Heart right ventricle (tissue), 16 donors: Measurements from ENCODE around the gene THAP7. TPM values are rescaled to one million over a fixed set of nuclear protein-coding genes. Genes with fewer than 3 reads are reported as not detected.

Experiments used
- ATAC-seq, 8 donors: fragments of 200-7000 bp; cut with Tn5 transposase; one replicate each; pipeline ENCODE4 v1.9.1; 2020; ENCODE audit warnings: mild to moderate bottlenecking in 8 of 8, moderate library complexity in 8 of 8, moderate number of reproducible peaks in 1 of 8
- DNase-seq, 2 donors: peaks; one replicate each; pipeline ENCODE4 v3.0.0-alpha.2; 2020
- H3K27ac ChIP-seq, 10 donors: fragments of 200-600 bp; sonication (generic) in 2 of 10; one replicate each; pipeline versions ENCODE4 v1.5.0 to v1.8.0; 2020 to 2022; ENCODE audit warnings: mild to moderate bottlenecking in 3 of 10
- H3K27me3 ChIP-seq, 7 donors: fragments of 200-600 bp; one replicate each; pipeline ENCODE4 v1.8.0; 2021 to 2022; ENCODE audit warnings: mild to moderate bottlenecking in 2 of 7
- H3K36me3 ChIP-seq, 9 donors: fragments of 200-600 bp; sonication (generic) in 1 of 9; one replicate each; pipeline versions ENCODE4 v1.5.0 to v1.8.0; 2020 to 2022; ENCODE audit warnings: mild to moderate bottlenecking in 2 of 9
- H3K4me1 ChIP-seq, 9 donors: fragments of 200-600 bp; sonication (generic) in 1 of 9; one replicate each; pipeline versions ENCODE4 v1.5.0 to v1.8.0; 2020 to 2022; ENCODE audit warnings: mild to moderate bottlenecking in 4 of 9
- H3K4me3 ChIP-seq, 10 donors: fragments of 200-600 bp; sonication (generic) in 2 of 10; one replicate each; pipeline versions ENCODE4 v1.5.0 to v1.8.0; 2020 to 2022; ENCODE audit warnings: mild to moderate bottlenecking in 7 of 10, moderate library complexity in 2 of 10
- H3K9me3 ChIP-seq, 11 donors: fragments of 200-600 bp in 10 of 11; sonication (generic) in 2 of 11; one replicate each; pipeline versions ENCODE4 v1.5.0 to v1.8.0; 2013 to 2022; ENCODE audit warnings: mild to moderate bottlenecking in 2 of 11, control low read depth in 1 of 11, moderate library complexity in 1 of 11
- CTCF ChIP-seq, 9 donors: fragments of 200-600 bp; sonication (generic) in 2 of 9; IDR thresholded peaks; one replicate each; pipeline versions ENCODE4 v1.5.0 to v1.8.0; 2021 to 2022; ENCODE audit warnings: antibody characterized with exemption in 9 of 9, mild to moderate bottlenecking in 5 of 9, moderate library complexity in 1 of 9
- WGBS, 2 donors: extraction: QIAGEN DNeasy Blood & Tissue Kit; methylation state at CpG; one replicate each; pipeline ENCODE4 v1.1.7; 2013; ENCODE audit warnings: inconsistent platforms in 1 of 2; 5-methylcytosine and 5-hydroxymethylcytosine counted together
- intact Hi-C, 10 donors: fragments of 100-400 bp; cut with DNase I; formaldehyde crosslinking; loops; one replicate each; pipeline versions ENCODE4 v1.11.1 to v1.14.2; 2022
- polyA plus RNA-seq, 2 donors: library from polyadenylated mRNA; stranded (reverse); fragments of 200-250 nt; gene quantifications; one replicate each; pipeline ENCODE4 v1.2.3, GENCODE V29; 2013
- total RNA-seq, 10 donors: library from RNA; stranded (reverse); fragmentation: NEBNext Ultra II Directional in 3 of 10; extraction: Animal tissue kit (Norgen Biotek cat#: 25700) in 3 of 10; gene quantifications; one replicate each; pipeline versions ENCODE4 v1.2.1 to v1.2.4, GENCODE V29; 2021 to 2023
- donor health status: Arrhythmogenic right ventricular cardiomyopathy.
- donor health status: ischemic (EF 13 %, LVEDD 7.1; RV severe dilation, severe dysfunction).
- donor health status: healthy with polysubstance abuse.
- donor health status: DM: no; HTN: yes; CAD: no.
- donor health status: DM: no; HTN: no; CAD: no.
- donor health status: ischemic (EF 25% LVEDD 6.9; RV normal size, moderate dysfunction).
- donor health status: ischemic (EF 25% LVEDD 5.7; RV mildly dilated, moderate dysfunction).
- donor health status: healthy.
- donor health status: DM: yes; HTN: yes; CAD: no.
- donor health status: Ischemic cardiomyopathy.
- donor health status: ischemic (EF 35%, LVEDD 5.7; RV mildly dilated, moderate dysfunction).
- donor health status: nonischemic (EF 11% LVEDD 7.7; RV severe dilation, severe dysfunction).
- donor health status: DM: yes; HTN: yes; CAD: no.
- donor health status: PGD.
- donor health status: ischemic (EF 29% LVEDD 5.4; RV normal size, mild dysfunction).
- donor health status: nonischemic (EF 23%, LVEDD 6.1; RV moderate dilation, normal function).

THAP7 gene
- total and polyA plus RNA-seq, 12 donors, result 15.5 to 54.9 (median 18.1) TPM

GRCh38 chr22:21047730-21048129 is 45.8 kb upstream of the THAP7 start:
- H3K4me3 ChIP-seq, result no peak overlapping the region
- intact Hi-C loops, result loop anchor here in 2 of 10 donors (5.0 to 10.0 kb wide), 2 partner anchors 45 to 63 kb away; partner anchors contain the start of genes LZTR1 (in 1 of the 2) and THAP7 (in 1 of the 2)
- 78 to 80% methylated on average over 7 of the region's 7 CpGs for WGBS, 2 donors
- DNase-seq (no peak), ATAC-seq (no peak)
- H3K4me1 ChIP-seq, result peaks cover 5 to 16% (median 14%) of the 10 kb centered on the region in 9 donors
- no peaks in the 10 kb centered on the region for H3K9me3 ChIP-seq
- H3K36me3 ChIP-seq, result no peaks in the 10 kb centered on the region
- H3K27me3 ChIP-seq, result peaks cover 0 to 7% (median 0%) of the 10 kb centered on the region in 7 donors
- no peak for TF ChIP-seq CTCF (IDR thresholded peaks at IDR 0.05)
- no peak overlapping the region for H3K27ac ChIP-seq

DNA sequence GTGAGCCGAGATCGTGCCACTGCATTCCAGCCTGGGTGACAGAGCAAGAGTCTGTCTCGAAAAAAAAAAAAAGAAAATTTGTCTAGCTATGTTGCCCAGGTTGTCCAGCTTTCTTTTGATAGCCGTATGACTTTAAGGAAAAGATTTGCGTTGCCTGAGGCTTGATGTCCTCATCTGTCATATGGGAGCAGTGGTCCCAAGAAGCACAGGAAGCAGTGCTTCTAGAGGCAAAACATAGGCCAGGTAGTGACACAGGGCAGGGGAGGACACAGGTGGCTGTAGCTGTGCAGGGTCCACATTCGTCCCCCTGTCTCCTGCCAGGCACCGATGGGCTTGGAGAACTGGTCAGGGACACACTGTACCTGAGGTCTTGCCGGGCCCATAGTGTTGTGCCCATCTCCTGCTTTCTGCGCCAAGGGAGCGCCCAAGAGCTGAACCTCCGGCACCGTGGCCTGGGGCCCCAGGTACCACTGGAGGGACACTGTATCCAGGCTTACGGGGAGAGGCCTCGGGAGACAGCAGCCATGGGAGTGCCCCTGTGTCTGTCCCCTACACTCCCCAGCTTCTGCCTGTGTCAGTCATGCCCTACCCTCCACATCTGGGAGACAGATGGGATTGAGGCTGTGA is 45.2 kb upstream of the THAP7 start:
- DNase-seq, result no peak
- no peaks in the 10 kb centered on the region for H3K9me3 ChIP-seq
- H3K27ac ChIP-seq, result no peak overlapping the region
- H3K4me1 ChIP-seq, result peaks cover 5 to 16% (median 14%) of the 10 kb centered on the region in 9 donors
- intact Hi-C loops, result loop anchor here in 2 of 10 donors (5.0 to 10.0 kb wide), 2 partner anchors 45 to 62 kb away; partner anchors contain the start of genes LZTR1 (in 1 of the 2) and THAP7 (in 1 of the 2)
- no peak for TF ChIP-seq CTCF (IDR thresholded peaks at IDR 0.05)
- H3K36me3 ChIP-seq, result no peaks in the 10 kb centered on the region
- H3K4me3 ChIP-seq, result no peak overlapping the region
- peaks cover 0 to 7% (median 0%) of the 10 kb centered on the region in 7 donors for H3K27me3 ChIP-seq
- no peak for ATAC-seq
- 91 to 92% methylated on average over 14 of the region's 14 CpGs for WGBS, 2 donors

DNA sequence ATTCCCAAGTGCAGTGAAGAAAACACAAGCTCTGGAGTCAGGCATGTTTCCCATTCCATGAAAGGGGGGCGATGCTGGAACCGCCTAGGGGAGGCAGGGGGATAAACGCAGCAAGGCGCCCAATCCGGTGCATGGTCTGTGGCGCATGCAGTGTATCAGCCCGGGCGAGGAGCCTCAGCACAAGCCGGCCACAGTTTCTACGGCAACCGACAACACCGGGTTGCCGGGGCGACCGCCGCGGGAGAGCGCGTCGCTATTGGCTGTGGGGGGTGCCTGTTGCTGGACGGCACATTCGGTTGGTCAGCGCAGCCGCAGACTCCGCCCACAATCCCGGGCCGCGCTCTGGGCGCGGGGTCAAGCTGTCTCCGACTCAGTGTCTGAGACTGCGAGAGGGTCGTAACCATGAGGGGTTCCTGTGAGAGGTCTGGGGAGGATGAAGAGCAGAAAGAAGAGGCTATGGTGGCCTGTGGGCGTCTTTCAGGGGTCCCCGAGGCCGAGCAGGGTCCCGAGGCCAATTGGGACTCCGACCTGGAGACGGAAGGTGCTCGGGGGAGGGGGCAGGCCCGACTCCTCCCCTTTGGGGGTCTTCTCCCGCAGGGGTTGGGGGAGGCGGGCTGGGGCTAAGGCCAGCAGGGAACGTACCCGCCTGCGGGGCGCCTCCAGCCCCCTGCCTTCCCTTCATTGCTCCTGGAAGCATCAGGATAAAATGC is 43.8 kb upstream of the THAP7 start, which contains the start of gene LRRC74B:
Gene LRRC74B (plus strand): TSS at position 362 of the 710 bp plus-strand sequence. CDS start 41 bp downstream, at position 403.
- Histone ChIP-seq H3K9me3 (no peaks in the 10 kb centered on the region), H3K27ac (peak within 1 kb of the TSS in 1 of 10 donors; percentile 35), H3K36me3 (no peaks in the 10 kb centered on the region), H3K4me3 (peak within 1 kb of the TSS; percentile 27 to 63 (median 54)), H3K27me3 (peaks cover 0 to 7% (median 0%) of the 10 kb centered on the region in 7 donors), H3K4me1 (peaks cover 5 to 16% (median 14%) of the 10 kb centered on the region in 9 donors)
- ATAC-seq (peak; percentile 92 to 98 (median 98)), DNase-seq (peak; percentile 89 to 91)
- TF ChIP-seq CTCF (IDR thresholded peaks at IDR 0.05), result no peak
- WGBS, 2 donors, result 4 to 5% methylated on average over 46 to 47 of the region's 47 CpGs
- intact Hi-C loops, result loop anchor here in 2 of 10 donors (5.0 to 10.0 kb wide), 2 partner anchors 43 to 61 kb away; partner anchors contain the start of genes LZTR1 (in 1 of the 2) and THAP7 (in 1 of the 2)

GRCh38 chr22:21044931-21045584 is 43.1 kb upstream of the THAP7 start:
- DNase-seq, result no peak
- peak; percentile 19 to 76 (median 54) for ATAC-seq
- 10 to 15% methylated on average over 15 of the region's 15 CpGs for WGBS, 2 donors
- peaks cover 0 to 7% (median 0%) of the 10 kb centered on the region in 7 donors for H3K27me3 ChIP-seq
- H3K27ac ChIP-seq, result no peak overlapping the region
- no peaks in the 10 kb centered on the region for H3K9me3 ChIP-seq
- no peaks in the 10 kb centered on the region for H3K36me3 ChIP-seq
- peaks cover 5 to 16% (median 14%) of the 10 kb centered on the region in 9 donors for H3K4me1 ChIP-seq
- no peak for TF ChIP-seq CTCF (IDR thresholded peaks at IDR 0.05)
- intact Hi-C loops, result loop anchor here in 2 of 10 donors (5.0 to 10.0 kb wide), 2 partner anchors 43 to 60 kb away; partner anchors contain the start of genes LZTR1 (in 1 of the 2) and THAP7 (in 1 of the 2)
- peak overlapping the region; percentile 27 to 63 (median 54) for H3K4me3 ChIP-seq
